ENCODE results near the gene MUL1.
"Not testable (repeated sequence)": the region's sequence is repeated elsewhere in the genome, so short reads cannot be mapped to it uniquely, and the experiment has no call there.

The MUL1 gene

GRCh38 chr1:20507564-20508410 is at the start of gene MUL1:
Gene MUL1 (minus strand): TSS chr1:20508151. CDS start chr1:20508024, 127 bp downstream.
- DNase-seq (ENCODE audit: low read depth), result peak; percentile 92

GRCh38 chr1:20555758-20556120 is 47.8 kb upstream of the MUL1 start:
- no peak for DNase-seq (ENCODE audit: low read depth)

GRCh38 chr1:20555025-20555757 is 47.2 kb upstream of the MUL1 start:
- DNase-seq (ENCODE audit: low read depth), result no peak

GRCh38 chr1:20552728-20553445 is 44.9 kb upstream of the MUL1 start:
- DNase-seq (ENCODE audit: low read depth), result no peak

- peak; percentile 23 for DNase-seq (ENCODE audit: low read depth)
Observed at GRCh38 chr1:20551945-20552727, 44.2 kb upstream of the MUL1 start, which contains the start of gene FAM43B. Gene FAM43B (plus strand): TSS chr1:20552573. CDS start chr1:20552974, 401 bp downstream.

GRCh38 chr1:20551161-20551560 is 43.2 kb upstream of the MUL1 start:
- DNase-seq (ENCODE audit: low read depth), result no peak

GRCh38 chr1:20546637-20547036 is 38.7 kb upstream of the MUL1 start:
- no peak for DNase-seq (ENCODE audit: low read depth)

GRCh38 chr1:20540281-20540680 is 32.3 kb upstream of the MUL1 start:
- peak; percentile 15 for DNase-seq (ENCODE audit: low read depth)

- DNase-seq (ENCODE audit: low read depth), result no peak
Observed at GRCh38 chr1:20538760-20539551, 31.0 kb upstream of the MUL1 start.

GRCh38 chr1:20538227-20538626 is 30.3 kb upstream of the MUL1 start:
- no peak for DNase-seq (ENCODE audit: low read depth)

GRCh38 chr1:20534659-20535417 is 26.9 kb upstream of the MUL1 start:
- no peak for DNase-seq (ENCODE audit: low read depth)

- no peak for DNase-seq (ENCODE audit: low read depth)
Observed at GRCh38 chr1:20533635-20534034, 25.7 kb upstream of the MUL1 start.

- DNase-seq (ENCODE audit: low read depth), result peak; percentile 32
Observed at GRCh38 chr1:20530901-20531300, 22.9 kb upstream of the MUL1 start.

- no peak for DNase-seq (ENCODE audit: low read depth)
Observed at GRCh38 chr1:20530306-20530705, 22.4 kb upstream of the MUL1 start.

GRCh38 chr1:20528221-20528620 is 20.3 kb upstream of the MUL1 start:
- DNase-seq (ENCODE audit: low read depth), result no peak

- no peak for DNase-seq (ENCODE audit: low read depth)
Observed at GRCh38 chr1:20526267-20526666, 18.3 kb upstream of the MUL1 start.

- peak; percentile 86 for DNase-seq (ENCODE audit: low read depth)
Observed at GRCh38 chr1:20521960-20522861, 14.3 kb upstream of the MUL1 start.

- DNase-seq (ENCODE audit: low read depth), result not testable (repeated sequence)
Observed at GRCh38 chr1:20519609-20520262, 11.8 kb upstream of the MUL1 start.

Data from ELR (cell line).